Testis (tissue), 2 donors: ENCODE results near the gene DAZAP1.
"Not testable (repeated sequence)": the region's sequence is repeated elsewhere in the genome, so short reads cannot be mapped to it uniquely, and the experiment has no call there.

Source experiments
- POLR2A ChIP-seq: fragments of 450-650 bp; IDR thresholded peaks from one replicate; pipeline ENCODE4 v1.6.1; 2017; ENCODE audit warnings: antibody characterized with exemption, mild to moderate bottlenecking, moderate library complexity
- TF ChIP-seq, protein P1 (sequence below), 3 experiments: fragments of 450-650 bp in 2 of 3; fragments of 200-600 bp in 1 of 3; sonication (generic) in 1 of 3; IDR thresholded peaks; one replicate each; pipeline ENCODE4 v1.5.1; 2016 to 2019; ENCODE audit warnings: antibody characterized with exemption in 3 of 3, mild to moderate bottlenecking in 2 of 3, moderate library complexity in 1 of 3

DNA sequence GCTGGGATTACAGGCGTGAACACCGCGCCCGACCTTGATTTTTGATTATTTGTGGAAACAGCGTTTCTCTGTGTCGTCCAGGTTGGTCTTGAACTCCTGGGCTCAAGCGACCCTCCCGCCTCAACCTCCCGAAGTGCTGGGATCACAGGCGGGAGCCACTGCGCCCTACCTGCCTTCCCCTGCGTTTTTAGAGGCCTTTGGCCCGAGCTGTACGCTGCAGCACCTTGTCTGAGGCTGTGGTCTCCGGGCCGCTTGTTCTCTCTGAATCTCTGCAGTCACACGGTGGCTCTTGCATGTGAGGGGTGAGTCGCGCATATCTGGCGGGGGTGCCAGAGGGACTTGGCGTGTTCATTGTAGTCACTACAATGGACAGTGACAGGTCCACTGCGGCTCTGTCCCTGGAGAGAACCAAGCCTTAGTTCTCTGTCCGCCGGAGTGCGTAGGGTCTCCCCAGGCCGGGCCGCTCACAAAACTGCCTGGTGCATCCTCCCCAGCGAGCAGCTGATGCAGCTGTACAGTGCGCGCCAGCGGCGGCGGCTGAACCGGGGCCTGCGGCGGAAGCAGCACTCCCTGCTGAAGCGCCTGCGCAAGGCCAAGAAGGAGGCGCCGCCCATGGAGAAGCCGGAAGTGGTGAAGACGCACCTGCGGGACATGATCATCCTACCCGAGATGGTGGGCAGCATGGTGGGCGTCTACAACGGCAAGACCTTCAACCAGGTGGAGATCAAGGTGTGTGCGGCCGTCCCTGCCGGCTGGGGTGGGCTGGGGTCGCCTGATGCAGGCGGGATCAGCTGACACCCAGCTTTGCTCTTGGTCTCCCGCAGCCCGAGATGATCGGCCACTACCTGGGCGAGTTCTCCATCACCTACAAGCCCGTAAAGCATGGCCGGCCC is 32.4 kb downstream of the DAZAP1 start:
- not testable (repeated sequence) for TF ChIP-seq POLR2A
- TF ChIP-seq, protein P1, sequence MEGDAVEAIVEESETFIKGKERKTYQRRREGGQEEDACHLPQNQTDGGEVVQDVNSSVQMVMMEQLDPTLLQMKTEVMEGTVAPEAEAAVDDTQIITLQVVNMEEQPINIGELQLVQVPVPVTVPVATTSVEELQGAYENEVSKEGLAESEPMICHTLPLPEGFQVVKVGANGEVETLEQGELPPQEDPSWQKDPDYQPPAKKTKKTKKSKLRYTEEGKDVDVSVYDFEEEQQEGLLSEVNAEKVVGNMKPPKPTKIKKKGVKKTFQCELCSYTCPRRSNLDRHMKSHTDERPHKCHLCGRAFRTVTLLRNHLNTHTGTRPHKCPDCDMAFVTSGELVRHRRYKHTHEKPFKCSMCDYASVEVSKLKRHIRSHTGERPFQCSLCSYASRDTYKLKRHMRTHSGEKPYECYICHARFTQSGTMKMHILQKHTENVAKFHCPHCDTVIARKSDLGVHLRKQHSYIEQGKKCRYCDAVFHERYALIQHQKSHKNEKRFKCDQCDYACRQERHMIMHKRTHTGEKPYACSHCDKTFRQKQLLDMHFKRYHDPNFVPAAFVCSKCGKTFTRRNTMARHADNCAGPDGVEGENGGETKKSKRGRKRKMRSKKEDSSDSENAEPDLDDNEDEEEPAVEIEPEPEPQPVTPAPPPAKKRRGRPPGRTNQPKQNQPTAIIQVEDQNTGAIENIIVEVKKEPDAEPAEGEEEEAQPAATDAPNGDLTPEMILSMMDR (IDR thresholded peaks at IDR 0.05): not testable (repeated sequence)
